OCI-M2 (cell line): ENCODE results near the gene C1QB.

Source experiments
- DNase-seq: peaks from one replicate; lab custom pipeline; 2025; ENCODE audit not compliant: unreplicated experiment; lab: John Stamatoyannopoulos, UW

Gene C1QB

GRCh38 chr1:22652881-22653316 is at the start of gene C1QB:
Gene C1QB (plus strand): TSS chr1:22653236. CDS start chr1:22659463, 6,227 bp downstream.
- DNase-seq: no peak

- no peak for DNase-seq
Observed at GRCh38 chr1:22606161-22606560, 46.9 kb upstream of the C1QB start.

GRCh38 chr1:22607154-22607553 is 45.9 kb upstream of the C1QB start:
- no peak for DNase-seq

GRCh38 chr1:22608361-22608760 is 44.7 kb upstream of the C1QB start:
- no peak for DNase-seq

- no peak for DNase-seq
Observed at GRCh38 chr1:22609291-22609690, 43.7 kb upstream of the C1QB start.

GRCh38 chr1:22611530-22611947 is 41.5 kb upstream of the C1QB start:
- no peak for DNase-seq

GRCh38 chr1:22612671-22613571 is 40.1 kb upstream of the C1QB start:
- DNase-seq: no peak

- DNase-seq: no peak
Observed at GRCh38 chr1:22613572-22613918, 39.5 kb upstream of the C1QB start.

GRCh38 chr1:22613951-22614350 is 39.1 kb upstream of the C1QB start:
- DNase-seq: no peak

- DNase-seq: no peak
Observed at GRCh38 chr1:22615886-22616285, 37.1 kb upstream of the C1QB start.

GRCh38 chr1:22616571-22616970 is 36.5 kb upstream of the C1QB start:
- DNase-seq: no peak

- DNase-seq: no peak
Observed at GRCh38 chr1:22618056-22618455, 35.0 kb upstream of the C1QB start.

GRCh38 chr1:22619252-22619651 is 33.8 kb upstream of the C1QB start:
- no peak for DNase-seq

- DNase-seq: no peak
Observed at GRCh38 chr1:22619798-22620197, 33.2 kb upstream of the C1QB start.

GRCh38 chr1:22621761-22622160 is 31.3 kb upstream of the C1QB start:
- DNase-seq: no peak

- DNase-seq: no peak
Observed at GRCh38 chr1:22625262-22625925, 27.6 kb upstream of the C1QB start.

GRCh38 chr1:22626237-22627157 is 26.5 kb upstream of the C1QB start:
- no peak for DNase-seq

GRCh38 chr1:22627331-22627730 is 25.7 kb upstream of the C1QB start:
- DNase-seq: no peak

- no peak for DNase-seq
Observed at GRCh38 chr1:22628698-22629444, 24.2 kb upstream of the C1QB start.

- DNase-seq: no peak
Observed at GRCh38 chr1:22629886-22630285, 23.1 kb upstream of the C1QB start.
